ENCODE measurements around the gene PTPRE. TPM values are rescaled to one million over a fixed set of nuclear protein-coding genes. Genes with fewer than 3 reads are reported as not detected.

PTPRE gene
- total RNA-seq, 1 experiment from 2014 or later: 0.50 TPM

DNA sequence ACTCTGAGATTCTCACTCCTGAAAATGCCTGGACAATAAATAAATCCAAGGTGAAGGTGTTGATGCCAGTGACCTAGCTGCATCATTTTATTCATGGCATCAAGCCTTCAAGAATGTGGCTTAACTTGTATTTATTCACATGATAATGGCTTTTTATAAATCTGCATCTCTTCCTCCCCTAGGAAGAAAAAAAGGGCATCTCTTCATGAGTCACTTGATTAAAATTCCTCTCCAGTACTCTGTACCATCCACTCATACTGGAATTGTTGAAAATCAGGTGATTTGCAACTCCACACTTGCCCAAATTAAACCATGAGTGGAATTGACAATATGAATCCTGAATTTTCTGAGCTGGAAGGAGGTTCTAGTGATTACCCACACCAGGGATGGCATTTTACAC is 30.2 kb downstream of the PTPRE start:
- no peak for DNase-seq
- BruUV-seq (replicated peaks): no TSS peak
- Mint-ChIP-seq H3K27ac (ENCODE audit: unreplicated experiment) (no peak overlapping the region), H3K9me3 (ENCODE audit: unreplicated experiment) (no peaks in the 10 kb centered on the region), H3K36me3 (ENCODE audit: insufficient read depth, unreplicated experiment) (no peaks in the 10 kb centered on the region), H3K4me1 (ENCODE audit: low read depth, unreplicated experiment) (no peaks in the 10 kb centered on the region), H3K27me3 (ENCODE audit: insufficient read depth, unreplicated experiment) (peaks cover 13% of the 10 kb centered on the region), H3K4me3 (ENCODE audit: unreplicated experiment) (no peak overlapping the region)
- Histone ChIP-seq H3K4me1 (no peaks in the 10 kb centered on the region), H3K4me3 (ENCODE audit: low read depth, low read length) (no peak overlapping the region), H3K36me3 (ENCODE audit: control insufficient read depth, insufficient read depth, low read length) (no peaks in the 10 kb centered on the region), H3K27me3 (replicated peaks; ENCODE audit: control insufficient read depth, insufficient read depth, low read length) (no peaks in the 10 kb centered on the region), H3K9me3 (no peaks in the 10 kb centered on the region)
- POLR2A ChIA-PET: no interaction called here
- CTCF ChIA-PET: no interaction called here
- TF ChIP-seq, protein P1, sequence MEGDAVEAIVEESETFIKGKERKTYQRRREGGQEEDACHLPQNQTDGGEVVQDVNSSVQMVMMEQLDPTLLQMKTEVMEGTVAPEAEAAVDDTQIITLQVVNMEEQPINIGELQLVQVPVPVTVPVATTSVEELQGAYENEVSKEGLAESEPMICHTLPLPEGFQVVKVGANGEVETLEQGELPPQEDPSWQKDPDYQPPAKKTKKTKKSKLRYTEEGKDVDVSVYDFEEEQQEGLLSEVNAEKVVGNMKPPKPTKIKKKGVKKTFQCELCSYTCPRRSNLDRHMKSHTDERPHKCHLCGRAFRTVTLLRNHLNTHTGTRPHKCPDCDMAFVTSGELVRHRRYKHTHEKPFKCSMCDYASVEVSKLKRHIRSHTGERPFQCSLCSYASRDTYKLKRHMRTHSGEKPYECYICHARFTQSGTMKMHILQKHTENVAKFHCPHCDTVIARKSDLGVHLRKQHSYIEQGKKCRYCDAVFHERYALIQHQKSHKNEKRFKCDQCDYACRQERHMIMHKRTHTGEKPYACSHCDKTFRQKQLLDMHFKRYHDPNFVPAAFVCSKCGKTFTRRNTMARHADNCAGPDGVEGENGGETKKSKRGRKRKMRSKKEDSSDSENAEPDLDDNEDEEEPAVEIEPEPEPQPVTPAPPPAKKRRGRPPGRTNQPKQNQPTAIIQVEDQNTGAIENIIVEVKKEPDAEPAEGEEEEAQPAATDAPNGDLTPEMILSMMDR (IDR thresholded peaks at IDR 0.05; ENCODE audit: insufficient read depth in 1 of 2, low read depth in 1 of 2, low read length in 1 of 2, severe bottlenecking in 1 of 2, unreplicated experiment in 1 of 2): no peak
- intact Hi-C loops (cut with micrococcal nuclease; ENCODE audit: unreplicated experiment): no loop called here

DNA sequence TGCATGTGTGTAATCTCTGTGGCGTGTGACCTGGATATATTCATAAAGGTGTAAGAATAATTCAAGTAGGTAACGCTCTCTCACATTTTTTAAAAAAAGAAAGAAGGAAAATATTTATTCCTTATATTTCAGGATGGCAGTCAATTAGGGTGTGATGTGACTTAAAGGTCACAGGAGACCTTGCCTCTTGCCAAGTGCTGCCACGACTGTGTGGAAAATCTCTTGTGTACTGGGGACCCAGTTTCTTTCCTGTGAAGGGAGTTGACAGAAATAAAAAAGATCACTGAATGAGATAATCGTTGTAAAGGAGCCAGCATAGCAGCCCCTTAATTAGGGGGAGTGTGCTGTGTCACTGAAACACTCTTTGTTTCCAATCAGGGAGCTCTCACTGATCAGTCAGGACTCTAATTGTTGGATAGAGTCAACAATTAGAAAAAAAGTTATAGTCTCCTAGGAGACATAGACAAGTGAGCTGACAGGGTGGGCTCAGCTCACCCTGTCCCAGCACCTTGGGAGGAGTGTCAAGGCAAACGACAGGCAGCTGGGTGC is 31.1 kb downstream of the PTPRE start:
- POLR2A ChIA-PET: no interaction called here
- H3K36me3 Mint-ChIP-seq (ENCODE audit: insufficient read depth, unreplicated experiment): no peaks in the 10 kb centered on the region

GRCh38 chr10:127939786-127940330 is 33.0 kb downstream of the PTPRE start:
- Mint-ChIP-seq H3K27ac (ENCODE audit: unreplicated experiment) (no peak overlapping the region), H3K4me3 (ENCODE audit: unreplicated experiment) (no peak overlapping the region), H3K4me1 (ENCODE audit: low read depth, unreplicated experiment) (no peaks in the 10 kb centered on the region), H3K36me3 (ENCODE audit: insufficient read depth, unreplicated experiment) (no peaks in the 10 kb centered on the region), H3K27me3 (ENCODE audit: insufficient read depth, unreplicated experiment) (peaks cover 22% of the 10 kb centered on the region), H3K9me3 (ENCODE audit: unreplicated experiment) (no peaks in the 10 kb centered on the region)
- no peak for DNase-seq
- intact Hi-C loops (cut with micrococcal nuclease; ENCODE audit: unreplicated experiment): no loop called here
- TF ChIP-seq, protein P1 (IDR thresholded peaks at IDR 0.05; ENCODE audit: insufficient read depth in 1 of 2, low read depth in 1 of 2, low read length in 1 of 2, severe bottlenecking in 1 of 2, unreplicated experiment in 1 of 2): no peak
- H3K4me3 ChIP-seq (ENCODE audit: low read depth, low read length): no peak overlapping the region
- CTCF ChIA-PET: no interaction called here
- H3K9me3 ChIP-seq: no peaks in the 10 kb centered on the region
- no peaks in the 10 kb centered on the region for H3K27me3 ChIP-seq (replicated peaks; ENCODE audit: control insufficient read depth, insufficient read depth, low read length)
- H3K4me1 ChIP-seq: no peaks in the 10 kb centered on the region
- H3K36me3 ChIP-seq (ENCODE audit: control insufficient read depth, insufficient read depth, low read length): no peaks in the 10 kb centered on the region
- POLR2A ChIA-PET: no interaction called here
- BruUV-seq (replicated peaks): no TSS peak

More for the DNA sequence above, 31.1 kb downstream of the PTPRE start:
- Mint-ChIP-seq H3K27me3 (ENCODE audit: insufficient read depth, unreplicated experiment) (peaks cover 17% of the 10 kb centered on the region), H3K27ac (ENCODE audit: unreplicated experiment) (no peak overlapping the region), H3K4me1 (ENCODE audit: low read depth, unreplicated experiment) (no peaks in the 10 kb centered on the region), H3K9me3 (ENCODE audit: unreplicated experiment) (no peaks in the 10 kb centered on the region), H3K4me3 (ENCODE audit: unreplicated experiment) (no peak overlapping the region)
- no peaks in the 10 kb centered on the region for H3K27me3 ChIP-seq (replicated peaks; ENCODE audit: control insufficient read depth, insufficient read depth, low read length)
- TF ChIP-seq, protein P1 (IDR thresholded peaks at IDR 0.05; ENCODE audit: insufficient read depth in 1 of 2, low read depth in 1 of 2, low read length in 1 of 2, severe bottlenecking in 1 of 2, unreplicated experiment in 1 of 2): no peak
- H3K36me3 ChIP-seq (ENCODE audit: control insufficient read depth, insufficient read depth, low read length): no peaks in the 10 kb centered on the region
- CTCF ChIA-PET: no interaction called here
- intact Hi-C loops (cut with micrococcal nuclease; ENCODE audit: unreplicated experiment): no loop called here
- BruUV-seq (replicated peaks): no TSS peak
- H3K4me3 ChIP-seq (ENCODE audit: low read depth, low read length): no peak overlapping the region
- no peak for DNase-seq
- H3K4me1 ChIP-seq: no peaks in the 10 kb centered on the region
- no peaks in the 10 kb centered on the region for H3K9me3 ChIP-seq
